Tibial nerve (tissue), 4 donors: Measurements from ENCODE around the gene AP1S3.

Source experiments
- EP300 ChIP-seq, 2 donors: sonication (generic); formaldehyde crosslinking; IDR thresholded peaks; one replicate each; pipeline ENCODE4 v1.6.1; 2017; ENCODE audit warnings: antibody characterized with exemption in 2 of 2, mild to moderate bottlenecking in 1 of 2
- POLR2A ChIP-seq, 2 donors: fragments of 450-650 bp; IDR thresholded peaks; one replicate each; pipeline ENCODE4 v1.6.1; 2017; ENCODE audit warnings: antibody characterized with exemption in 2 of 2, mild to moderate bottlenecking in 2 of 2, moderate library complexity in 2 of 2
- TF ChIP-seq, protein P1 (sequence below), 5 experiments: fragments of 200-600 bp in 3 of 5; fragments of 450-650 bp in 2 of 5; sonication (generic) in 3 of 5; IDR thresholded peaks; one replicate each; pipeline ENCODE4 v1.5.1; 2016 to 2019; ENCODE audit warnings: antibody characterized with exemption in 5 of 5, mild to moderate bottlenecking in 3 of 5, moderate library complexity in 2 of 5

DNA sequence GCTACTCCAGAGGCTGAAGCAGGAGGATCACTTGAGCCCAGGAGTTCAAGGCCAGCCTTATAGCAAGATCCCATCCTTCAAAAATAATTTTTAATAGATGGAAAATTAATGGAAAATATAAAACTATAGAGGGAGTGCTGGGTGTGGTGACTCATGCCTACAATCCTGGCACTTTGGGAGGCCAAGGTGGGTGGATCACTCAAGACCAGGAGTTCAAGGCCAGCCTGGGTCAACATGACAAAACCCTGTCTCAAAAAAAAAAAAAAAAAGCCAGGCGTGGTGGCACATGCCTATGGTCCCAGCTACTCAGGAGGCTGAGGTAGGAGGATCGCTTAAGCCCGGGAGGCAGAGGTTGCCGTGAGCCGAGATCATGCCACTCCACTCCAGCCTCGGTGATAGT is 48.0 kb downstream of the AP1S3 start:
- TF ChIP-seq, protein P1, sequence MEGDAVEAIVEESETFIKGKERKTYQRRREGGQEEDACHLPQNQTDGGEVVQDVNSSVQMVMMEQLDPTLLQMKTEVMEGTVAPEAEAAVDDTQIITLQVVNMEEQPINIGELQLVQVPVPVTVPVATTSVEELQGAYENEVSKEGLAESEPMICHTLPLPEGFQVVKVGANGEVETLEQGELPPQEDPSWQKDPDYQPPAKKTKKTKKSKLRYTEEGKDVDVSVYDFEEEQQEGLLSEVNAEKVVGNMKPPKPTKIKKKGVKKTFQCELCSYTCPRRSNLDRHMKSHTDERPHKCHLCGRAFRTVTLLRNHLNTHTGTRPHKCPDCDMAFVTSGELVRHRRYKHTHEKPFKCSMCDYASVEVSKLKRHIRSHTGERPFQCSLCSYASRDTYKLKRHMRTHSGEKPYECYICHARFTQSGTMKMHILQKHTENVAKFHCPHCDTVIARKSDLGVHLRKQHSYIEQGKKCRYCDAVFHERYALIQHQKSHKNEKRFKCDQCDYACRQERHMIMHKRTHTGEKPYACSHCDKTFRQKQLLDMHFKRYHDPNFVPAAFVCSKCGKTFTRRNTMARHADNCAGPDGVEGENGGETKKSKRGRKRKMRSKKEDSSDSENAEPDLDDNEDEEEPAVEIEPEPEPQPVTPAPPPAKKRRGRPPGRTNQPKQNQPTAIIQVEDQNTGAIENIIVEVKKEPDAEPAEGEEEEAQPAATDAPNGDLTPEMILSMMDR (IDR thresholded peaks at IDR 0.05) = no peak
- no peak for TF ChIP-seq EP300 (IDR thresholded peaks at IDR 0.05)
- TF ChIP-seq POLR2A (IDR thresholded peaks at IDR 0.05) = no peak
